GM20000 (cell line): ENCODE data around the gene PTH1R.

Experiments
- DNase-seq: peaks from one replicate; pipeline ENCODE4 v3.0.0; 2012; ENCODE audit warnings: low spot score
- TF ChIP-seq, protein P1 (sequence below): IDR thresholded peaks from 2 replicates; pipeline ENCODE4 v1.5.1; 2012; ENCODE audit warnings: mild to moderate bottlenecking, control low read depth; ENCODE audit errors: extremely low read depth, missing control alignments

Gene PTH1R

GRCh38 chr3:46835491-46835890 is 42.0 kb upstream of the PTH1R start:
- TF ChIP-seq, protein P1, sequence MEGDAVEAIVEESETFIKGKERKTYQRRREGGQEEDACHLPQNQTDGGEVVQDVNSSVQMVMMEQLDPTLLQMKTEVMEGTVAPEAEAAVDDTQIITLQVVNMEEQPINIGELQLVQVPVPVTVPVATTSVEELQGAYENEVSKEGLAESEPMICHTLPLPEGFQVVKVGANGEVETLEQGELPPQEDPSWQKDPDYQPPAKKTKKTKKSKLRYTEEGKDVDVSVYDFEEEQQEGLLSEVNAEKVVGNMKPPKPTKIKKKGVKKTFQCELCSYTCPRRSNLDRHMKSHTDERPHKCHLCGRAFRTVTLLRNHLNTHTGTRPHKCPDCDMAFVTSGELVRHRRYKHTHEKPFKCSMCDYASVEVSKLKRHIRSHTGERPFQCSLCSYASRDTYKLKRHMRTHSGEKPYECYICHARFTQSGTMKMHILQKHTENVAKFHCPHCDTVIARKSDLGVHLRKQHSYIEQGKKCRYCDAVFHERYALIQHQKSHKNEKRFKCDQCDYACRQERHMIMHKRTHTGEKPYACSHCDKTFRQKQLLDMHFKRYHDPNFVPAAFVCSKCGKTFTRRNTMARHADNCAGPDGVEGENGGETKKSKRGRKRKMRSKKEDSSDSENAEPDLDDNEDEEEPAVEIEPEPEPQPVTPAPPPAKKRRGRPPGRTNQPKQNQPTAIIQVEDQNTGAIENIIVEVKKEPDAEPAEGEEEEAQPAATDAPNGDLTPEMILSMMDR, result no peak
- no peak for DNase-seq

GRCh38 chr3:46838301-46838700 is 39.2 kb upstream of the PTH1R start:
- no peak for DNase-seq
- TF ChIP-seq, protein P1, result no peak

GRCh38 chr3:46840491-46840890 is 37.0 kb upstream of the PTH1R start:
- TF ChIP-seq, protein P1, result no peak

DNA sequence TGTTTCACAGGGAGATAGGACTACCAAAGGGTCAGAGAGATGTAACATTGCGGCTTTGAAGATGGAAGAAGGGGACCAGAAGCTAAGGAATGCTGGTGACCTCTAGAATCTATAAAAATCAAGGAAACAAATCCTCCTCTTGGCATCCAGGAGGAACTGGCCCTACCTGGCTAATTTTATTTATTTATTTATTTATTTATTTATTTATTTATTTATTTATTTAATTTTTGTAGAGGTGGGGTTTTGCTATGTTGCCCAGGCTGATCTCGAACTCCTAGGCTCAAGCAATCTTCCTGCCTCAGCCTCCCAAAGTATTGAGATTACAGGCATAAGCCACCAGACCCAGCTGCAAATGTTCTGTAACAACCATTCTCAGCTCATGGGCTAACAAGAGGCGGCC is 34.0 kb upstream of the PTH1R start:
- TF ChIP-seq, protein P1, result no peak
- DNase-seq, result no peak

More at GRCh38 chr3:46840491-46840890, 37.0 kb upstream of the PTH1R start:
- DNase-seq, result no peak

GRCh38 chr3:46844397-46844796 is 33.1 kb upstream of the PTH1R start:
- TF ChIP-seq, protein P1, result no peak
- no peak for DNase-seq

DNA sequence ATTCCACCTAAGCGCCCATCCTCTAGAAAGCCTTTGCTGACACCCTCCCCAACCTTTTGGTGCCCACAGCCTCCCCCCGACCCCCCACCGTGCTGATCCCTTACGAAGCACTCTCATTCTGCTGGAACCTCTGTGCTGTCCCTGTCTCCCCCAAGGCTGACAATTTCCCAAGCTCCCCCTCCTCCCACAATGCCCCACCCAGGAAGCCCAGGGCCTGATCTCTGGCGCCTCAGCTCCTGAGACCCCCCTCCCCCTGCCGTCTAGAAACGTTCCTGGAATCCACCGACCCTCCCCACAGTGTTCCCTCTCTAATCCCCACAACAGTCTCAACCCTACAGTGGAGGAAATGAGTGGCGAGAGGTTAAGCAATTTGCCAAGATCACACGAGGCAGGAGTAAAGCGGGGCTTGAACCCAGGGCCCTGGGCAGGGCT is 32.6 kb upstream of the PTH1R start:
- TF ChIP-seq, protein P1, result no peak
- DNase-seq, result no peak

GRCh38 chr3:46845397-46845859 is 32.1 kb upstream of the PTH1R start:
- DNase-seq, result peak; percentile 72
- TF ChIP-seq, protein P1, result no peak
